Mucosa of gallbladder (tissue), 1 donor: ENCODE results near the gene IGHMBP2. TPM values are rescaled to one million over a fixed set of nuclear protein-coding genes. Genes with fewer than 3 reads are reported as not detected.

Source experiments
- DNase-seq: peaks from one replicate; pipeline ENCODE4 v3.0.0-alpha.2; 2020; ENCODE audit warnings: low spot score
- total RNA-seq: library from RNA; stranded (reverse); gene quantifications from one replicate; pipeline ENCODE4 v1.2.1, GENCODE V29; 2021
- donor health status: DM: no; HTN: no; CAD: no.

IGHMBP2 gene
- total RNA-seq, 1 donor from 2014 or later, result 20.7 TPM

- DNase-seq, result no peak
Observed at GRCh38 chr11:68939583-68940555, 36.2 kb downstream of the IGHMBP2 start.

GRCh38 chr11:68940651-68941323 is 37.1 kb downstream of the IGHMBP2 start:
- DNase-seq, result no peak

GRCh38 chr11:68941324-68942094 is 37.8 kb downstream of the IGHMBP2 start:
- no peak for DNase-seq

GRCh38 chr11:68942095-68942620 is 38.5 kb downstream of the IGHMBP2 start:
- DNase-seq, result no peak

GRCh38 chr11:68942751-68943271 is 39.1 kb downstream of the IGHMBP2 start:
- peak; percentile 19 for DNase-seq

GRCh38 chr11:68946416-68947090 is 42.9 kb downstream of the IGHMBP2 start:
- DNase-seq, result no peak

GRCh38 chr11:68947151-68947550 is 43.5 kb downstream of the IGHMBP2 start:
- no peak for DNase-seq

- no peak for DNase-seq
Observed at GRCh38 chr11:68948496-68948895, 44.8 kb downstream of the IGHMBP2 start.

GRCh38 chr11:68948935-68949334 is 45.2 kb downstream of the IGHMBP2 start:
- no peak for DNase-seq

GRCh38 chr11:68950270-68950669 is 46.6 kb downstream of the IGHMBP2 start:
- no peak for DNase-seq

GRCh38 chr11:68950762-68951161 is 47.1 kb downstream of the IGHMBP2 start:
- no peak for DNase-seq

GRCh38 chr11:68954836-68955606 is 51.3 kb downstream of the IGHMBP2 start:
- peak; percentile 16 for DNase-seq

- no peak for DNase-seq
Observed at GRCh38 chr11:68955607-68955958, 51.9 kb downstream of the IGHMBP2 start.

- DNase-seq, result no peak
Observed at GRCh38 chr11:68956142-68956541, 52.5 kb downstream of the IGHMBP2 start.

GRCh38 chr11:68956547-68957254 is 53.0 kb downstream of the IGHMBP2 start:
- no peak for DNase-seq

- DNase-seq, result no peak
Observed at GRCh38 chr11:68958211-68958610, 54.5 kb downstream of the IGHMBP2 start.

GRCh38 chr11:68959465-68960293 is 56.0 kb downstream of the IGHMBP2 start:
- no peak for DNase-seq

- DNase-seq, result no peak
Observed at GRCh38 chr11:68960294-68961071, 56.8 kb downstream of the IGHMBP2 start.
